Breast epithelium (tissue), 3 donors: ENCODE measurements around the gene SLC9A5.
A peak's percentile ranks its signal among the peaks of the same experiment; 100 is the strongest.

ENCODE experiments used
- CTCF ChIP-seq, 3 donors: fragments of 450-650 bp; IDR thresholded peaks; one replicate each; pipeline ENCODE4 v1.5.1; 2016 to 2017; ENCODE audit warnings: antibody characterized with exemption in 3 of 3, mild to moderate bottlenecking in 3 of 3, moderate library complexity in 3 of 3
- POLR2A ChIP-seq: fragments of 450-650 bp; IDR thresholded peaks from one replicate; pipeline ENCODE4 v1.6.1; 2016; ENCODE audit warnings: antibody characterized with exemption, mild to moderate bottlenecking, moderate library complexity

GRCh38 chr16:67247192-67248072, 1.3 kb upstream of the SLC9A5 start, which contains the start of gene FHOD1:
- TF ChIP-seq CTCF (IDR thresholded peaks at IDR 0.05) (peak in 1 of 3 donors; percentile 27), POLR2A (peak; percentile 46)
